NK-92 (cell line): ENCODE data around the gene DYNC1LI1.

ENCODE experiments used
- DNase-seq: peaks from one replicate; lab custom pipeline; 2025; ENCODE audit not compliant: unreplicated experiment; lab: John Stamatoyannopoulos, UW

The DYNC1LI1 gene

GRCh38 chr3:32570421-32571191, at the start of gene DYNC1LI1:
TSS of gene DYNC1LI1 (minus strand) at chr3:32570858. CDS start at chr3:32570770, 88 bp downstream.
- peak; percentile 33 for DNase-seq

GRCh38 chr3:32619395-32619794, 48.7 kb upstream of the DYNC1LI1 start:
- no peak for DNase-seq

GRCh38 chr3:32616267-32616962, 45.8 kb upstream of the DYNC1LI1 start:
- DNase-seq = no peak

- no peak for DNase-seq
These were observed 44.3 kb upstream of the DYNC1LI1 start for GRCh38 chr3:32614956-32615355.

- no peak for DNase-seq
These were observed 42.5 kb upstream of the DYNC1LI1 start for GRCh38 chr3:32613183-32613582.

- DNase-seq = no peak
These were observed 41.9 kb upstream of the DYNC1LI1 start for GRCh38 chr3:32612547-32612946.

GRCh38 chr3:32607522-32607921, 36.9 kb upstream of the DYNC1LI1 start:
- no peak for DNase-seq

GRCh38 chr3:32606960-32607359, 36.3 kb upstream of the DYNC1LI1 start:
- DNase-seq = no peak

- DNase-seq = no peak
These were observed 35.6 kb upstream of the DYNC1LI1 start for GRCh38 chr3:32606277-32606676.

- no peak for DNase-seq
These were observed 32.4 kb upstream of the DYNC1LI1 start for GRCh38 chr3:32603064-32603463.

- no peak for DNase-seq
These were observed 31.5 kb upstream of the DYNC1LI1 start for GRCh38 chr3:32602206-32602605.

GRCh38 chr3:32601722-32602121, 31.1 kb upstream of the DYNC1LI1 start:
- DNase-seq = no peak

- no peak for DNase-seq
These were observed 27.0 kb upstream of the DYNC1LI1 start for GRCh38 chr3:32597656-32598055.

GRCh38 chr3:32596909-32597369, 26.3 kb upstream of the DYNC1LI1 start:
- no peak for DNase-seq

GRCh38 chr3:32596282-32596908, 25.7 kb upstream of the DYNC1LI1 start:
- DNase-seq = no peak

- no peak for DNase-seq
These were observed 24.7 kb upstream of the DYNC1LI1 start for GRCh38 chr3:32595323-32595722.

- DNase-seq = no peak
These were observed 23.4 kb upstream of the DYNC1LI1 start for GRCh38 chr3:32593903-32594525.

- no peak for DNase-seq
These were observed 22.2 kb upstream of the DYNC1LI1 start for GRCh38 chr3:32592696-32593353.

- DNase-seq = no peak
These were observed 21.4 kb upstream of the DYNC1LI1 start for GRCh38 chr3:32592011-32592410.

- no peak for DNase-seq
These were observed 20.5 kb upstream of the DYNC1LI1 start for GRCh38 chr3:32591186-32591585.

- DNase-seq = no peak
These were observed 15.7 kb upstream of the DYNC1LI1 start for GRCh38 chr3:32586356-32586755.
